ENCODE measurements around the gene TMEM154.
A peak's percentile ranks its signal among the peaks of the same experiment; 100 is the strongest.

Gene TMEM154

GRCh38 chr4:152655272-152656129 is 24.3 kb downstream of the TMEM154 start:
- 85% methylated on average over 6 to 7 of the region's 7 CpGs for WGBS, 2 experiments
- Histone ChIP-seq H3K9me3 (ENCODE audit: control insufficient read depth, low read length) (peaks cover 5% of the 10 kb centered on the region), H3K4me3 (ENCODE audit: insufficient read depth, low read depth, low read length) (no peak overlapping the region), H3K4me1 (ENCODE audit: control insufficient read depth, insufficient read depth, low read length) (no peaks in the 10 kb centered on the region), H3K27me3 (ENCODE audit: control insufficient read depth, insufficient read depth, low read length, poor library complexity, severe bottlenecking) (no peaks in the 10 kb centered on the region), H3K36me3 (ENCODE audit: control insufficient read depth, insufficient read depth, low read length) (no peaks in the 10 kb centered on the region), H3K27ac (ENCODE audit: insufficient read depth, low read depth, low read length, poor library complexity, severe bottlenecking) (no peak overlapping the region)

- WGBS, 2 experiments, result no CpG with 5 or more reads among the region's 1 CpG
- Histone ChIP-seq H3K27me3 (ENCODE audit: control insufficient read depth, insufficient read depth, low read length, poor library complexity, severe bottlenecking) (no peaks in the 10 kb centered on the region), H3K4me3 (ENCODE audit: insufficient read depth, low read depth, low read length) (no peak overlapping the region), H3K4me1 (ENCODE audit: control insufficient read depth, insufficient read depth, low read length) (no peaks in the 10 kb centered on the region), H3K9me3 (ENCODE audit: control insufficient read depth, low read length) (no peaks in the 10 kb centered on the region), H3K27ac (ENCODE audit: insufficient read depth, low read depth, low read length, poor library complexity, severe bottlenecking) (no peak overlapping the region), H3K36me3 (ENCODE audit: control insufficient read depth, insufficient read depth, low read length) (no peaks in the 10 kb centered on the region)
Observed at GRCh38 chr4:152652102-152652501, 27.7 kb downstream of the TMEM154 start.

DNA sequence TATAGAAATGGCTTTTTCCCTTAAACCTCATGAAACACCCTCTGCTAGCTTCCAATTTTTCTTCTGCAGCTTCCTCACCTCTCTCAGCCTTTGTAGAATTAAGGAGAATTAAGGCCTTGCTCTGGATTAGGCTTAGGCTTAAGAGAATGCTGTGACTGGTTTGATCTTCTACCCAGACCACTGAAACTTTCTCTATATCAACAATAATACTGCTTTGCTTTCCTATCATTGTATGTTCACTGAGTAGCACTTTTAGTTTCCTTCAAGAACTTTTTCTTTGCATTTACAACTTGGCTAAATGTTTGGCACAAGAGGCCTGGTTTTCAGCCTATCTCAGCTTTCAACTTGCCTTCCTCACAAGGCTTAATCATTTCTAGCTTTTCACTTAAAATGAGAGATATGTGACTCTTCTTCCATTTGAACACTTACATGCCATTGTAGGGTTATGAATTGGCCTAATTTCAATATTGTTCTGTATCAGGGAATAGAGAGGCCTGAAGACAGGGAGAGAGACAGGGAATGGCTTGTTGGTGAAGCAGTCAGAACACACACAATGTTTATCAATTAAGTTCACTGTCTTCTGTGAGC is 28.2 kb downstream of the TMEM154 start:
- no peak overlapping the region for H3K27ac ChIP-seq (ENCODE audit: insufficient read depth, low read depth, low read length, poor library complexity, severe bottlenecking)
- peaks cover 5% of the 10 kb centered on the region for H3K4me1 ChIP-seq (ENCODE audit: control insufficient read depth, insufficient read depth, low read length)
- no peak overlapping the region for H3K4me3 ChIP-seq (ENCODE audit: insufficient read depth, low read depth, low read length)
- no peaks in the 10 kb centered on the region for H3K36me3 ChIP-seq (ENCODE audit: control insufficient read depth, insufficient read depth, low read length)
- no peaks in the 10 kb centered on the region for H3K27me3 ChIP-seq (ENCODE audit: control insufficient read depth, insufficient read depth, low read length, poor library complexity, severe bottlenecking)
- H3K9me3 ChIP-seq (ENCODE audit: control insufficient read depth, low read length), result no peaks in the 10 kb centered on the region

- Histone ChIP-seq H3K27me3 (ENCODE audit: control insufficient read depth, insufficient read depth, low read length, poor library complexity, severe bottlenecking) (no peaks in the 10 kb centered on the region), H3K9me3 (ENCODE audit: control insufficient read depth, low read length) (no peaks in the 10 kb centered on the region), H3K4me3 (ENCODE audit: insufficient read depth, low read depth, low read length) (no peak overlapping the region), H3K27ac (ENCODE audit: insufficient read depth, low read depth, low read length, poor library complexity, severe bottlenecking) (peak overlapping the region; percentile 52), H3K4me1 (ENCODE audit: control insufficient read depth, insufficient read depth, low read length) (peaks cover 15% of the 10 kb centered on the region), H3K36me3 (ENCODE audit: control insufficient read depth, insufficient read depth, low read length) (no peaks in the 10 kb centered on the region)
- 78 to 84% methylated on average over 3 of the region's 3 CpGs for WGBS, 2 experiments
Observed at GRCh38 chr4:152646221-152646620, 33.6 kb downstream of the TMEM154 start.

DNA sequence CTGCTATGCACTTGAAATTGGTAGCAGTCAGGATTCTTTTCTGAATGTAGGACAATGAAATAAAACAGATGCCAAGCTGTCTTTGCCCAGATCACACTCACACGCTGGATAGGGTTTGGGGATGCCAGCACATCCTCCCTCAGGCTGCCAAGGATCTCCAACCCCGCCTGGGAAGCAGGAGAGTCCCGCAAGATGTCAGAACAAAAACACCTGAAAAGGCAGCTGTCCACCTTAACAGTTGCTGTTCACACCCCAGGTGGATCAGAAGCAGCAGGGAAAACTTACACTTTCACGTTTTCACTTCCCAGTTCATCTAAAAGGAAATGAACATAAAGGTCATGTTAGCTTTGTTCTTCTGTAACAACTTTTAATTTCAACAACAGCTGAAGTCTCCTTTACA is 35.7 kb downstream of the TMEM154 start:
- H3K4me3 ChIP-seq (ENCODE audit: insufficient read depth, low read depth, low read length), result no peak overlapping the region
- H3K36me3 ChIP-seq (ENCODE audit: control insufficient read depth, insufficient read depth, low read length), result no peaks in the 10 kb centered on the region
- no peak overlapping the region for H3K27ac ChIP-seq (ENCODE audit: insufficient read depth, low read depth, low read length, poor library complexity, severe bottlenecking)
- no peaks in the 10 kb centered on the region for H3K9me3 ChIP-seq (ENCODE audit: control insufficient read depth, low read length)
- H3K27me3 ChIP-seq (ENCODE audit: control insufficient read depth, insufficient read depth, low read length, poor library complexity, severe bottlenecking), result no peaks in the 10 kb centered on the region
- H3K4me1 ChIP-seq (ENCODE audit: control insufficient read depth, insufficient read depth, low read length), result peaks cover 15% of the 10 kb centered on the region
- WGBS, 2 experiments, result 71 to 75% methylated on average over 4 of the region's 4 CpGs

- H3K4me3 ChIP-seq (ENCODE audit: insufficient read depth, low read depth, low read length), result no peak overlapping the region
- H3K27me3 ChIP-seq (ENCODE audit: control insufficient read depth, insufficient read depth, low read length, poor library complexity, severe bottlenecking), result no peaks in the 10 kb centered on the region
- WGBS, 2 experiments, result 77 to 83% methylated on average over 8 of the region's 8 CpGs
- peaks cover 15% of the 10 kb centered on the region for H3K4me1 ChIP-seq (ENCODE audit: control insufficient read depth, insufficient read depth, low read length)
- no peak overlapping the region for H3K27ac ChIP-seq (ENCODE audit: insufficient read depth, low read depth, low read length, poor library complexity, severe bottlenecking)
- H3K9me3 ChIP-seq (ENCODE audit: control insufficient read depth, low read length), result no peaks in the 10 kb centered on the region
- H3K36me3 ChIP-seq (ENCODE audit: control insufficient read depth, insufficient read depth, low read length), result no peaks in the 10 kb centered on the region
Observed at GRCh38 chr4:152643153-152644035, 36.4 kb downstream of the TMEM154 start.

GRCh38 chr4:152640058-152640921 is 39.5 kb downstream of the TMEM154 start:
- Histone ChIP-seq H3K9me3 (ENCODE audit: control insufficient read depth, low read length) (no peaks in the 10 kb centered on the region), H3K27me3 (ENCODE audit: control insufficient read depth, insufficient read depth, low read length, poor library complexity, severe bottlenecking) (no peaks in the 10 kb centered on the region), H3K4me1 (ENCODE audit: control insufficient read depth, insufficient read depth, low read length) (no peaks in the 10 kb centered on the region), H3K36me3 (ENCODE audit: control insufficient read depth, insufficient read depth, low read length) (no peaks in the 10 kb centered on the region), H3K27ac (ENCODE audit: insufficient read depth, low read depth, low read length, poor library complexity, severe bottlenecking) (no peak overlapping the region), H3K4me3 (ENCODE audit: insufficient read depth, low read depth, low read length) (no peak overlapping the region)
- WGBS, 2 experiments, result 77 to 80% methylated on average over 7 to 8 of the region's 8 CpGs

DNA sequence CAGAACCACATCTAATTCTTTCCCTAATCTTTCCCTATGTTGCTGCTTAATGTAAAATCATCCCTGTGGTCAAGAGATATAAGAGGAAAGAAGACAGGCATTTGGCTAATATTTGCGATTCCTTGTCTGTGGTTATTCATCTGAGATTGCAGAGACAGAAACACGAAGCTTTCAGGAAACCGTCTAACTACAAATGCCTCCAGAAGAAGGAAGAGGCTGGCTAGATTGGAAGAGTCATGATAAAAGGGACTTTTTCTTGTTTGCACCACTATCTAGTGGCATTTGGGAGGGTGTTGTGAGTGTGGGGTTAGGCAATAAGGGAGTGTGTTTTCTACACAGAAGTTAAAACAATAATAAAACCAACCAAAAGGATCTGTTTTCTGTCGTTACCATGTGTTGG is 43.9 kb downstream of the TMEM154 start:
- no peak overlapping the region for H3K4me3 ChIP-seq (ENCODE audit: insufficient read depth, low read depth, low read length)
- no peaks in the 10 kb centered on the region for H3K36me3 ChIP-seq (ENCODE audit: control insufficient read depth, insufficient read depth, low read length)
- H3K4me1 ChIP-seq (ENCODE audit: control insufficient read depth, insufficient read depth, low read length), result no peaks in the 10 kb centered on the region
- H3K27ac ChIP-seq (ENCODE audit: insufficient read depth, low read depth, low read length, poor library complexity, severe bottlenecking), result no peak overlapping the region
- no peaks in the 10 kb centered on the region for H3K27me3 ChIP-seq (ENCODE audit: control insufficient read depth, insufficient read depth, low read length, poor library complexity, severe bottlenecking)
- no peaks in the 10 kb centered on the region for H3K9me3 ChIP-seq (ENCODE audit: control insufficient read depth, low read length)
- 90 to 92% methylated on average over 4 of the region's 4 CpGs for WGBS, 2 experiments

DNA sequence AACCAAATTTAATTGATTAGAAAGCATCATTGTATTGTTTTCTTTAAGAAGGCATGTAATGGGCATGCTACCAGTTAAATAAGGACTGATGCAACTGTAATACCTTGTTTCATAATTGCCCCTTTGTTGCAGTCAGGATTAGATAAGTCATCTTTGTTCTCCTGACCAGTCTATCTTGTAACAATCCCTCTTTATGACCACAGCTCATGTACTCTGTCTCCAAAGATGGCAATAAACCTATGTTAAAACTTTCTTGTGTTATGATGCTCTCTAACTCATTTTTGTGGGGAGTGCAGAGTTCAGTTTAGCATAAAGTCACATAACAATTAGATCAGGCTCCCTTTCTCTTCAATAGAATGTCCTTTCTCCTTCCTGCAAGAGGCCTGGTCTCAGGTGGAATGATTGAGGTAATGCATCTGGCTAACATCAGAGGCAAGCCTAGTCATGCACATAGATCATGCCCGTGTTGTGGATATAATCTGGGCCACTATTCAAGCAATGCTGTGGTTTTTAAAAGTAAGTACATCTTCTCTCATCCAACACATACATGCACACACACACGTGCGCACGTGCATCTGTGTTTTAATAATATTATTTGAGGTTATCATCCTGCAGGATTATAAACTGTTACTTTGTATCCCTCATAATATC is 45.6 kb downstream of the TMEM154 start:
- Histone ChIP-seq H3K4me3 (ENCODE audit: insufficient read depth, low read depth, low read length) (no peak overlapping the region), H3K9me3 (ENCODE audit: control insufficient read depth, low read length) (no peaks in the 10 kb centered on the region), H3K4me1 (ENCODE audit: control insufficient read depth, insufficient read depth, low read length) (no peaks in the 10 kb centered on the region), H3K27me3 (ENCODE audit: control insufficient read depth, insufficient read depth, low read length, poor library complexity, severe bottlenecking) (no peaks in the 10 kb centered on the region), H3K27ac (ENCODE audit: insufficient read depth, low read depth, low read length, poor library complexity, severe bottlenecking) (no peak overlapping the region), H3K36me3 (ENCODE audit: control insufficient read depth, insufficient read depth, low read length) (no peaks in the 10 kb centered on the region)
- whole genome bisulfite sequencing, 2 experiments, result 82 to 88% methylated on average over 1 to 3 of the region's 4 CpGs
